Measurements from ENCODE around the gene CMPK1.

Gene CMPK1

DNA sequence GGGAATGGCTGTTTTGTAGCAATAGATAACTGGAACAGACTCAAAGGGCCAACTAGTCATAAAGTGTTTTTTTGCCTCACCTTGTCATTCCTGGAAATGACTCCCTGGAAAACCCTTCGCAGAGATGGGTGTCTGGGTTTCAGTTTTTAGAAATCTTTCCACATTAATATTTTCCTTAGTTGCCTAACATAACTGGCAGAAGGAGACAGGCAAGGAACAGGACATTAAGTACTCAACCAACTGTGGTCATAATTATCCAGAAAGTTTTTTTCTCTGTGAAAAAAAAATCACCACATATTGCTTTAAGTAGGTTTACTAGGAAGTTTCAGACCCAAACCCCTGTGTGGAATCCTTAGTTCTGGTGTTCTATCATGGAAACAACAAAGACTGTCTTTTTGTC lies 3.4 kb upstream of the CMPK1 start:
- Histone ChIP-seq H3K27me3 (ENCODE audit: control insufficient read depth, low read length) (no peaks in the 10 kb centered on the region), H3F3A (ENCODE audit: control insufficient read depth, insufficient read depth) (peaks cover 8% of the 10 kb centered on the region), H3K4me2 (ENCODE audit: low read length) (no peak overlapping the region), H3K4me3 (ENCODE audit: low read length) (no peak overlapping the region), H3K36me3 (ENCODE audit: control insufficient read depth, low read length) (peaks cover 6% of the 10 kb centered on the region), H3K4me1 (ENCODE audit: control insufficient read depth, low read length) (peaks cover 21% of the 10 kb centered on the region), H3K27ac (ENCODE audit: low read depth, low read length) (no peak overlapping the region), H3K79me2 (ENCODE audit: control insufficient read depth, low read length) (peaks cover 26% of the 10 kb centered on the region), H3K9me3 (ENCODE audit: control insufficient read depth, insufficient read depth, low read length) (no peaks in the 10 kb centered on the region), H4K20me1 (ENCODE audit: control insufficient read depth, insufficient read depth, low read depth, low read length) (no peaks in the 10 kb centered on the region), H3K9me2 (replicated peaks; ENCODE audit: control insufficient read depth, low read length) (no peaks in the 10 kb centered on the region)
- TF ChIP-seq EZH2phosphoT487 (IDR thresholded peaks at IDR 0.05; ENCODE audit: borderline replicate concordance, low read length) = no peak
- TF ChIP-seq, protein P1, sequence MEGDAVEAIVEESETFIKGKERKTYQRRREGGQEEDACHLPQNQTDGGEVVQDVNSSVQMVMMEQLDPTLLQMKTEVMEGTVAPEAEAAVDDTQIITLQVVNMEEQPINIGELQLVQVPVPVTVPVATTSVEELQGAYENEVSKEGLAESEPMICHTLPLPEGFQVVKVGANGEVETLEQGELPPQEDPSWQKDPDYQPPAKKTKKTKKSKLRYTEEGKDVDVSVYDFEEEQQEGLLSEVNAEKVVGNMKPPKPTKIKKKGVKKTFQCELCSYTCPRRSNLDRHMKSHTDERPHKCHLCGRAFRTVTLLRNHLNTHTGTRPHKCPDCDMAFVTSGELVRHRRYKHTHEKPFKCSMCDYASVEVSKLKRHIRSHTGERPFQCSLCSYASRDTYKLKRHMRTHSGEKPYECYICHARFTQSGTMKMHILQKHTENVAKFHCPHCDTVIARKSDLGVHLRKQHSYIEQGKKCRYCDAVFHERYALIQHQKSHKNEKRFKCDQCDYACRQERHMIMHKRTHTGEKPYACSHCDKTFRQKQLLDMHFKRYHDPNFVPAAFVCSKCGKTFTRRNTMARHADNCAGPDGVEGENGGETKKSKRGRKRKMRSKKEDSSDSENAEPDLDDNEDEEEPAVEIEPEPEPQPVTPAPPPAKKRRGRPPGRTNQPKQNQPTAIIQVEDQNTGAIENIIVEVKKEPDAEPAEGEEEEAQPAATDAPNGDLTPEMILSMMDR (IDR thresholded peaks at IDR 0.05; ENCODE audit: low read depth, low read length, poor library complexity, severe bottlenecking) = no peak

DNA sequence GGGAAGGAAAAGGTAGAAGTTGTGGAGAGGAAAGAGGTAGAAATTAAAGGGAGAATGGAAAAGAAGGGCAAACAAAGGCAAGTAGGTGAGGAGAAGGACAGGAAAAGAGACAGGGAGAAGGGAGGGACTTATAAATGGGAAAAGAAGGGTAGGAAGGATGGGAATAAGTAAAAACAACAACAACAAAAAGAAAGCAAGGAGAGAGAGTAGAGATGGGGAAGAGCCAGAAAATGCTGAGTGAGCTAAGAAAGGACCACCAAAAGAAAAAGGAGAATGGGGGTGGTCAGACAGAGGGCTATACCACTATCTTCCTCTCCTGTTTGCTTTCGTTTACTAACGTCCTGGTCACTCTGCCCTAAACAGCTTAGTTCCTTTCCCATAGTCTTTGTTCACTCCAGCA lies 1.7 kb upstream of the CMPK1 start:
- Histone ChIP-seq H4K20me1 (ENCODE audit: control insufficient read depth, insufficient read depth, low read depth, low read length) (peaks cover 3% of the 10 kb centered on the region; the same call in 1 of the 2 replicates), H3K4me2 (ENCODE audit: low read length) (peak overlapping the region; percentile 80), H3K27ac (ENCODE audit: low read depth, low read length) (no peak overlapping the region), H3K36me3 (ENCODE audit: control insufficient read depth, low read length) (peaks cover 10% of the 10 kb centered on the region), H3K9me3 (ENCODE audit: control insufficient read depth, insufficient read depth, low read length) (no peaks in the 10 kb centered on the region), H3K79me2 (ENCODE audit: control insufficient read depth, low read length) (peaks cover 42% of the 10 kb centered on the region), H3F3A (ENCODE audit: control insufficient read depth, insufficient read depth) (peaks cover 11% of the 10 kb centered on the region), H3K27me3 (ENCODE audit: control insufficient read depth, low read length) (no peaks in the 10 kb centered on the region), H3K4me3 (ENCODE audit: low read length) (peak overlapping the region; percentile 83; the same call in 1 of the 2 replicates), H3K4me1 (ENCODE audit: control insufficient read depth, low read length) (peaks cover 32% of the 10 kb centered on the region), H3K9me2 (replicated peaks; ENCODE audit: control insufficient read depth, low read length) (no peaks in the 10 kb centered on the region)
- TF ChIP-seq, protein P1 (IDR thresholded peaks at IDR 0.05; ENCODE audit: low read depth, low read length, poor library complexity, severe bottlenecking) = no peak
- no peak for TF ChIP-seq EZH2phosphoT487 (IDR thresholded peaks at IDR 0.05; ENCODE audit: borderline replicate concordance, low read length)

DNA sequence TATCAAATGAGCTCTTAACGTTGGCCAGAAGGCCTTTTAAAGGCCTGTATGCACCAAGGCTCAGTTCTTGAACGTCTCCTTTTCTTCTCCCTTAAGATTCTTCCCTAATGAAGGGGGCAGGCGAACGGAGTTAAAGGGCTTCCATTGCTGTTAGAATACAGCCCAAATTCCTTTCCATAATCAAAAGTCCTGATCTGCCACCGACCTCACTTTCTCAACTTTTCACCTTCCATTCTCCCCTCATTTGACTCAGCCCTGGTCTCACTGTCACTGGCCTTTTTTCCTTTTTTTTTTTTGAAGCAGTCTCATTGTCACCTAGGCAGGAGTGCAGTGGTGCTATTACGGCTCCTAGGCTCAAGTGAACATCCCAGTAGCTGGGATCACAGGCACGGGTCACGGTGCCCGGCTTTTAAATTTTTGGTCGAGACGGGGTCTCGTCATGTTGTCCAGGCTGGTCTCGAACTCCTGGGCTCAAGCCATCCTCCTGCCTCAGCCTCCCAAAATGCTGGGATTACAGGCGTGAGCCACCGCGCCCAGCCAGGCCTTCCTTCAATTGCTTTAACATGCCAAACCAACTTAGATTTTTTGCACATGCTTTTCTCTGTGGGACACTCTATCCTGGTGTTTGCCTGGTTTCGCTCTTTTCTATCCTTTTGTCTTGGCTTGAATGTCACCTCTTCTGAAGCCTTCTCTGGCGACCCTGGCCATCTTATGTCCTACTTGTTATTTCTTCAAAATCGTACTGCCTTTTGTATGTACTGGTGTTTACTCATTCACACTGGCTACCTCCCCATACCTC lies 612 bp upstream of the CMPK1 start:
- Histone ChIP-seq H3K27me3 (ENCODE audit: control insufficient read depth, low read length) (no peaks in the 10 kb centered on the region), H3F3A (ENCODE audit: control insufficient read depth, insufficient read depth) (peaks cover 11% of the 10 kb centered on the region), H3K36me3 (ENCODE audit: control insufficient read depth, low read length) (peaks cover 11% of the 10 kb centered on the region), H3K9me2 (replicated peaks; ENCODE audit: control insufficient read depth, low read length) (no peaks in the 10 kb centered on the region), H3K4me2 (ENCODE audit: low read length) (peak overlapping the region; percentile 80), H3K4me1 (ENCODE audit: control insufficient read depth, low read length) (peaks cover 34% of the 10 kb centered on the region), H4K20me1 (ENCODE audit: control insufficient read depth, insufficient read depth, low read depth, low read length) (peaks cover 4% of the 10 kb centered on the region; the same call in 1 of the 2 replicates), H3K9me3 (ENCODE audit: control insufficient read depth, insufficient read depth, low read length) (no peaks in the 10 kb centered on the region), H3K27ac (ENCODE audit: low read depth, low read length) (peak overlapping the region; percentile 85), H3K4me3 (ENCODE audit: low read length) (peak overlapping the region; percentile 83), H3K79me2 (ENCODE audit: control insufficient read depth, low read length) (peaks cover 53% of the 10 kb centered on the region)
- TF ChIP-seq, protein P1 (IDR thresholded peaks at IDR 0.05; ENCODE audit: low read depth, low read length, poor library complexity, severe bottlenecking) = no peak
- no peak for TF ChIP-seq EZH2phosphoT487 (IDR thresholded peaks at IDR 0.05; ENCODE audit: borderline replicate concordance, low read length)

Measured in DOHH2 (cell line).